HuH-7.5 (cell line): Measurements from ENCODE around the gene OOSP3.
"Not testable (repeated sequence)": the region's sequence is repeated elsewhere in the genome, so short reads cannot be mapped to it uniquely, and the experiment has no call there.

ENCODE experiments used
- DNase-seq: peaks from one replicate; pipeline ENCODE4 v3.0.0; 2011; ENCODE audit warnings: low spot score

The OOSP3 gene

GRCh38 chr11:59877325-59877724 is 1.3 kb upstream of the OOSP3 start:
- DNase-seq, result no peak

GRCh38 chr11:59877784-59878183 is 798 bp upstream of the OOSP3 start:
- no peak for DNase-seq

GRCh38 chr11:59879567-59879966 is 985 bp downstream of the OOSP3 start:
- no peak for DNase-seq

GRCh38 chr11:59883597-59883996 is 5.0 kb downstream of the OOSP3 start:
- no peak for DNase-seq

- not testable (repeated sequence) for DNase-seq
Observed at GRCh38 chr11:59887156-59887555, 8.6 kb downstream of the OOSP3 start.

GRCh38 chr11:59891781-59892181 is 13.2 kb downstream of the OOSP3 start:
- no peak for DNase-seq

- no peak for DNase-seq
Observed at GRCh38 chr11:59894616-59895015, 16.0 kb downstream of the OOSP3 start.

- no peak for DNase-seq
Observed at GRCh38 chr11:59898046-59898445, 19.5 kb downstream of the OOSP3 start.

- no peak for DNase-seq
Observed at GRCh38 chr11:59898650-59899049, 20.1 kb downstream of the OOSP3 start.

- no peak for DNase-seq
Observed at GRCh38 chr11:59899532-59899931, 20.9 kb downstream of the OOSP3 start.

GRCh38 chr11:59900366-59901126 is 22.0 kb downstream of the OOSP3 start:
- no peak for DNase-seq

- DNase-seq, result no peak
Observed at GRCh38 chr11:59901306-59901705, 22.7 kb downstream of the OOSP3 start.

- not testable (repeated sequence) for DNase-seq
Observed at GRCh38 chr11:59903569-59903968, 25.0 kb downstream of the OOSP3 start.

GRCh38 chr11:59918480-59918879 is 39.9 kb downstream of the OOSP3 start:
- DNase-seq, result no peak

- peak; percentile 18 for DNase-seq
Observed at GRCh38 chr11:59918987-59919589, 40.5 kb downstream of the OOSP3 start.

GRCh38 chr11:59923813-59924212 is 45.2 kb downstream of the OOSP3 start:
- DNase-seq, result no peak

- no peak for DNase-seq
Observed at GRCh38 chr11:59931688-59932087, 53.1 kb downstream of the OOSP3 start.

- DNase-seq, result no peak
Observed at GRCh38 chr11:59938132-59938531, 59.5 kb downstream of the OOSP3 start, which contains the start of gene OOSP1. Gene OOSP1 (plus strand): TSS chr11:59938432. CDS start chr11:59938455, 23 bp downstream.

GRCh38 chr11:59938718-59939117 is 60.1 kb downstream of the OOSP3 start:
- DNase-seq, result no peak

GRCh38 chr11:59939482-59939881 is 60.9 kb downstream of the OOSP3 start:
- no peak for DNase-seq

GRCh38 chr11:59941091-59941490 is 62.5 kb downstream of the OOSP3 start:
- DNase-seq, result no peak

- DNase-seq, result no peak
Observed at GRCh38 chr11:59943997-59944714, 65.6 kb downstream of the OOSP3 start.

GRCh38 chr11:59944720-59945119 is 66.1 kb downstream of the OOSP3 start:
- no peak for DNase-seq
